ENCODE data around the gene KLC3.
"Not testable (repeated sequence)": the region's sequence is repeated elsewhere in the genome, so short reads cannot be mapped to it uniquely, and the experiment has no call there.

KLC3 gene

GRCh38 chr19:45340232-45340898 lies at the start of gene KLC3:
Gene KLC3 (plus strand): TSS chr19:45340750. CDS start chr19:45345542, 4,792 bp downstream.
- DNase-seq (ENCODE audit: low spot score): peak; percentile 69

GRCh38 chr19:45291834-45292233 lies 48.7 kb upstream of the KLC3 start:
- no peak for DNase-seq (ENCODE audit: low spot score)

GRCh38 chr19:45293682-45294081 lies 46.9 kb upstream of the KLC3 start:
- no peak for DNase-seq (ENCODE audit: low spot score)

GRCh38 chr19:45294291-45295029 lies 46.1 kb upstream of the KLC3 start:
- DNase-seq (ENCODE audit: low spot score): no peak

GRCh38 chr19:45295873-45296272 lies 44.7 kb upstream of the KLC3 start:
- DNase-seq (ENCODE audit: low spot score): no peak

- DNase-seq (ENCODE audit: low spot score): no peak
Measured at GRCh38 chr19:45296355-45296754, 44.2 kb upstream of the KLC3 start.

GRCh38 chr19:45297674-45298073 lies 42.9 kb upstream of the KLC3 start:
- DNase-seq (ENCODE audit: low spot score): no peak

GRCh38 chr19:45298264-45298663 lies 42.3 kb upstream of the KLC3 start:
- DNase-seq (ENCODE audit: low spot score): no peak

- DNase-seq (ENCODE audit: low spot score): no peak
Measured at GRCh38 chr19:45299719-45300118, 40.8 kb upstream of the KLC3 start.

GRCh38 chr19:45302416-45302815 lies 38.1 kb upstream of the KLC3 start:
- DNase-seq (ENCODE audit: low spot score): no peak

GRCh38 chr19:45303269-45304060 lies 37.1 kb upstream of the KLC3 start:
- DNase-seq (ENCODE audit: low spot score): no peak

- no peak for DNase-seq (ENCODE audit: low spot score)
Measured at GRCh38 chr19:45304141-45304926, 36.2 kb upstream of the KLC3 start.

GRCh38 chr19:45305007-45305406 lies 35.5 kb upstream of the KLC3 start:
- DNase-seq (ENCODE audit: low spot score): no peak

- DNase-seq (ENCODE audit: low spot score): no peak
Measured at GRCh38 chr19:45305421-45305820, 35.1 kb upstream of the KLC3 start.

GRCh38 chr19:45306040-45306439 lies 34.5 kb upstream of the KLC3 start:
- no peak for DNase-seq (ENCODE audit: low spot score)

GRCh38 chr19:45306518-45307027 lies 34.0 kb upstream of the KLC3 start:
- no peak for DNase-seq (ENCODE audit: low spot score)

GRCh38 chr19:45307361-45307760 lies 33.2 kb upstream of the KLC3 start:
- no peak for DNase-seq (ENCODE audit: low spot score)

GRCh38 chr19:45309322-45309721 lies 31.2 kb upstream of the KLC3 start:
- not testable (repeated sequence) for DNase-seq (ENCODE audit: low spot score)

GRCh38 chr19:45311621-45312020 lies 28.9 kb upstream of the KLC3 start:
- DNase-seq (ENCODE audit: low spot score): peak; percentile 22

- not testable (repeated sequence) for DNase-seq (ENCODE audit: low spot score)
Measured at GRCh38 chr19:45312285-45312684, 28.3 kb upstream of the KLC3 start.

- DNase-seq (ENCODE audit: low spot score): no peak
Measured at GRCh38 chr19:45314708-45315245, 25.8 kb upstream of the KLC3 start.

GRCh38 chr19:45315304-45315703 lies 25.2 kb upstream of the KLC3 start:
- DNase-seq (ENCODE audit: low spot score): no peak

All from D341Med (cell line).